GM12801 (cell line): ENCODE results near the gene TRPM2.

Experiments
- CTCF ChIP-seq: IDR thresholded peaks from one replicate; pipeline ENCODE4 v1.5.1; 2011; ENCODE audit warnings: control low read depth; ENCODE audit not compliant: insufficient read length; ENCODE audit errors: extremely low read depth

The TRPM2 gene

DNA sequence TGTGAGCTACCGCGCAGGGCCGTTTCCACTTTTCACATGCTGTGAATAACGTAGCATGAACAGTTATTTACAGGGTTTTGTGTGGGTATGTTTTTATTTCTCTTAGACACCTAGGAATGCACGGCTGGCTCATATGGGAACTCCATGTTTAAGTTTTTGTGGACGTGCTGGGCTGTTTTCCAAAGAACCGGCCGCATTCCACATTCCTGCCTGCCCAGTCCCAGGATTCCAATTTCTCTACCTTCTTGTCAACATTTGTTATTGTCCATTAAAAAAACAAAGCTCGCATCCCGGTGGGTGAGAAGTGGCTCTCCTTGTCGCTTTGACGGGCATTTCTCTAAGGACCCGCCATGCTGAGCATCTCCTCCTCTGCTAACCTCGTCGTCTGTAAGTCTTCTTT is 54.8 kb downstream of the TRPM2 start:
- TF ChIP-seq CTCF: no peak

DNA sequence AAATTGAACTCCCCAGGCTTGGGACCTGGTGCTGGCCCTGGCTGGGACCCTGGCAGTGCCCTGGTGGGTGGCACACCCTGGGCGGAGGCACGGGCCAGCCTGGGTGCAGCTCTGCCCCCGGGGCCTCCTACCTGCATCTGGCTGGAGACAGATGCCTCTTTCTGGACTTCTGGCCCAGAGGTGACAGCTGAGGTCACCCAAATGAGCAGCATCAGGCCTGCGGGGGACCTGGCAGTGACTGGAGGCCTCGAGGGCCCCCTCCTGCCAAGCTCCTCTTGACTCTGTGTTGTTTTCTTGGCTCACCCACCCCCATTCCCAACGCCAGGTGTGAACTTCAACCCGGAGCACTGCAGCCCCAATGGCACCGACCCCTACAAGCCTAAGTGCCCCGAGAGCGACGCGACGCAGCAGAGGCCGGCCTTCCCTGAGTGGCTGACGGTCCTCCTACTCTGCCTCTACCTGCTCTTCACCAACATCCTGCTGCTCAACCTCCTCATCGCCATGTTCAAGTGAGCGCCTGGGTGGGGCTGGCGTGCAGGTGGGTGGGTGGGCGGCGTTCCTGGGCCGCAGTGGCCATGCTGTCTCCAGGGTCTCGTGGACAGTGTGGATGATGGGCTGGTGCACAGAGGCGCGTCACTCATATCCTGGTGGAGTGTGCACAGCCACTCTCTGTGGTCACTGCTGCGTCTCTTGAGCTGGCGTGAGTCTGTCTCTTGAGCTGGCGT is 60.3 kb downstream of the TRPM2 start:
- TF ChIP-seq CTCF: no peak

DNA sequence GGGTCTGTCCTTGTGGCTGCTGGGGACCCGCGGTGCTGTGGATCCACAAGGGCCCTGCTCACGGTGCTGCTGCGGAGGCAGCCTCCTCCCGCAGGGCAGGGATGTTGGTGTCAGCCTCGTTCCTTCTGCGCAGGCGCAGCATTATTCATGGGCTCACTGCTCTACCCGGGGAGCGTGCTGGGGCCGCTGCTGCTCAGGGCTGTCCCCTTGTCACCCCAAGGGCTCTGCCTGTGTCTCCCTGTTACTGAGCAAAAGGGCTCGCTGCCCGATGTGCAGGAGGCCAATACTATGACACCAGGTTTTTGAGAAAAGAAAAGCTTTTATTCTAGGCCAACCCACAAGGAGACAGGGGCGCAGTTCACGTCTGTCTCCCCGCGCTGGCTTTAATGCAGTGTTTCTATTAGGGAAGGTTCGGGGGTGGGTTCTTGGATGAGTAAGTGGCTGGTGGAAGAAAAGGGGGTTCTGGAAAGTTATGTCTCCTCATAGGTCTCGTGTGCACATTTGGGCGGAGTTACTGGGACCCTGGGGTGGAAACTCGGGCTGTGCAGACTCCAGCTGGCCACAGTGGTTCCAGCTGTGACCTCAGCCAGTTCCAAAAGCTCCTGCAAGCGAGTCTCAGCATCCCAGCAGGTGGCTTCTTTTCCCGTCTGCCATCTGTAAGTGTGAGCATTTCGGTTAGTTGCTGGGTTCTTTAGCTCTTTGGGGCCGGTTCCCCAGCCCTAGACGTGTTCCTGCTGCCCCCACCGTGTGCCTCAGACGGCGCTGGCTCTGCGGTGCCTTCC is 61.1 kb downstream of the TRPM2 start:
- no peak for TF ChIP-seq CTCF

GRCh38 chr21:44415073-44416025 is 61.9 kb downstream of the TRPM2 start:
- no peak for TF ChIP-seq CTCF

DNA sequence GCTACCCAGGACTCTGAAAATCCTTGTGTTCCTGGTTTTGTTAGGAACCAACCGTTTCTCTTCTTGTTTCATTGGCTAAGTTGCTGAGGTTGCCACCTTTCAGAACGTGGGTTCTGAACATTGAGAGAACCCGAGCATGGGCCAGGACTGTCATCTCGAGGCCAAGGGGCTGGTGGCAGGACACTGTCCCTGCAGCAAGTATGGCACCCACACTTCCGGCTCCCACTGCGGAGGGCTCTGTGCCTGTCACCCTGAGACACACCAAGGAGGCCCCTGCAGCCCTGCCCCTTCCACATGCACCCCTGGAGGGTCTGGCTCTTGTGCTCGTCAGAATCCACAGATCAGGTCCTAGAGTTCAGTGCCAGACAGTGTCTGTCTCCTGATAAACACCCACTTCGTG is 62.8 kb downstream of the TRPM2 start:
- TF ChIP-seq CTCF: no peak

- TF ChIP-seq CTCF: no peak
Observed at GRCh38 chr21:44418108-44418875, 64.9 kb downstream of the TRPM2 start.

- TF ChIP-seq CTCF: no peak
Observed at GRCh38 chr21:44418876-44419230, 65.4 kb downstream of the TRPM2 start.
